HG03060 (cell line): ENCODE results near the gene BSN.

ENCODE experiments used
- ATAC-seq: cut with Tn5 transposase; IDR thresholded peaks from one replicate; pipeline ENCODE4 v1.9.1; 2021; ENCODE audit warnings: low read depth, moderate number of reproducible peaks; ENCODE audit not compliant: unreplicated experiment

Gene BSN, protein sequence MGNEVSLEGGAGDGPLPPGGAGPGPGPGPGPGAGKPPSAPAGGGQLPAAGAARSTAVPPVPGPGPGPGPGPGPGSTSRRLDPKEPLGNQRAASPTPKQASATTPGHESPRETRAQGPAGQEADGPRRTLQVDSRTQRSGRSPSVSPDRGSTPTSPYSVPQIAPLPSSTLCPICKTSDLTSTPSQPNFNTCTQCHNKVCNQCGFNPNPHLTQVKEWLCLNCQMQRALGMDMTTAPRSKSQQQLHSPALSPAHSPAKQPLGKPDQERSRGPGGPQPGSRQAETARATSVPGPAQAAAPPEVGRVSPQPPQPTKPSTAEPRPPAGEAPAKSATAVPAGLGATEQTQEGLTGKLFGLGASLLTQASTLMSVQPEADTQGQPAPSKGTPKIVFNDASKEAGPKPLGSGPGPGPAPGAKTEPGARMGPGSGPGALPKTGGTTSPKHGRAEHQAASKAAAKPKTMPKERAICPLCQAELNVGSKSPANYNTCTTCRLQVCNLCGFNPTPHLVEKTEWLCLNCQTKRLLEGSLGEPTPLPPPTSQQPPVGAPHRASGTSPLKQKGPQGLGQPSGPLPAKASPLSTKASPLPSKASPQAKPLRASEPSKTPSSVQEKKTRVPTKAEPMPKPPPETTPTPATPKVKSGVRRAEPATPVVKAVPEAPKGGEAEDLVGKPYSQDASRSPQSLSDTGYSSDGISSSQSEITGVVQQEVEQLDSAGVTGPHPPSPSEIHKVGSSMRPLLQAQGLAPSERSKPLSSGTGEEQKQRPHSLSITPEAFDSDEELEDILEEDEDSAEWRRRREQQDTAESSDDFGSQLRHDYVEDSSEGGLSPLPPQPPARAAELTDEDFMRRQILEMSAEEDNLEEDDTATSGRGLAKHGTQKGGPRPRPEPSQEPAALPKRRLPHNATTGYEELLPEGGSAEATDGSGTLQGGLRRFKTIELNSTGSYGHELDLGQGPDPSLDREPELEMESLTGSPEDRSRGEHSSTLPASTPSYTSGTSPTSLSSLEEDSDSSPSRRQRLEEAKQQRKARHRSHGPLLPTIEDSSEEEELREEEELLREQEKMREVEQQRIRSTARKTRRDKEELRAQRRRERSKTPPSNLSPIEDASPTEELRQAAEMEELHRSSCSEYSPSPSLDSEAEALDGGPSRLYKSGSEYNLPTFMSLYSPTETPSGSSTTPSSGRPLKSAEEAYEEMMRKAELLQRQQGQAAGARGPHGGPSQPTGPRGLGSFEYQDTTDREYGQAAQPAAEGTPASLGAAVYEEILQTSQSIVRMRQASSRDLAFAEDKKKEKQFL (N-terminal part only)

DNA sequence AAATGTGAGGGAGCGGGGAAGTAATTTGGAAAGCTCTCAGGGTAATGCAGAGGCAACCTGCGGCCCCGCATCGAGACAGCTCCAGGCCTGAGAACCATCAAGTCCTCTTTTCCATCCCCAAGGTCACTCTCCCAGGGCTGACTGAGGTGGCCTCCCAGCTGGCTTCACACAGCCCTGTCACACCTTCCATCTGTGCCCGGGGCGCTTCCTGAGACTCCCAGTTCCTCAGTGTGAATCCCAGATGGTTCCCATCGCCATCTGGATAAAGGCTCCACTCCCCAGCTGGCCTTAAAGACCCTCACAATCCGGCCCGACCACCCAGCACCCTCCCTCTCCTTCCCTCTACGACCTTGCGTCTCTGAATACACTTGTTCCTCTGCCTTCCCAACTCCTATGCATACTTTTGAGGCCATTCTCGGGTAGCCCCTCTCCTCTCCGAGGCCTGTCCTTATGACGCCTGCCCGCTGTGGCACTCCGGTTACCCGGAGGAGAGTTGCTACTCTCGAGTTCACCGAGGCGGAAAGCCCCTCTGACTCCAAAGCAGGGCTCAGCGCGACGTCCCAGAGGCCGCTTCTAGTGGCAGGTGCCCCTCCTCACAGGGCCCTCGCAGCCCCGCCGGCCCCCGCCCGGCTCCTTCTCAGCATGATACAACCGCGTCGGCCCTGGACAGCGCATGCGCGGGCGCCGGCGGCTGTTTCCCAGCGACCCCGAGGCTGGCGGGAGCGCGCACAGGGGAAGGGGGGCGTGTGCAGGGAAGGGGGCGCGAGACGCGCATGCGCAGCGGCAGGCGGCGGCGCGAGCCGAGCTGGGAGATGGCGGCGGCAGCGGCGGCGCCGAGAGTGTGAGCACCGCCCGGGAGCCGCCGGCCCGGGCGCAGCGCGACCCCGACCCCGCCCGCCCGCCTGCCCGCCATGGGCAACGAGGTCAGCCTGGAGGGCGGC is at the start of gene BSN:
TSS of gene BSN (plus strand) at position 786 of the 941 bp plus-strand sequence. CDS start at position 912, 126 bp downstream.
- peak; percentile 61 for ATAC-seq

DNA sequence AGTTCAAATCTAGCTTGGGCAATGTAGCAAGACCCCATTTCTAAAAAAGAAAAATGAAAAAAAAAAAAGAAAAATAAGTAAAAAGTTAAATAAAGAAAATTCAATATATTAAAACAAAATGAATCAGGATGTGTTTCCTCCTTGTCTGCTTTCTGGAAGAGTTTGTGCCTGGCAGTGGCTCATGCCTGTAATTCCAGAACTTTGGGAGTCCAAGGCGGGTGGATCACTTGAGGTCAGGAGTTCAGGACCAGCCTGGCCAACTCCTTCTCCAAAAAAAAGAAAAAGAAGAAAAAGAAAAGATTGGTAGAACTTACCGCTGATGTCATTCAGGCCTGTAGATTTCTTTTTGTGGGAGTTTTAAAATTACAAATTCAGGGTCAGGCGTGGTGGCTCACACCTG is 47.4 kb upstream of the BSN start:
- ATAC-seq, result no peak

DNA sequence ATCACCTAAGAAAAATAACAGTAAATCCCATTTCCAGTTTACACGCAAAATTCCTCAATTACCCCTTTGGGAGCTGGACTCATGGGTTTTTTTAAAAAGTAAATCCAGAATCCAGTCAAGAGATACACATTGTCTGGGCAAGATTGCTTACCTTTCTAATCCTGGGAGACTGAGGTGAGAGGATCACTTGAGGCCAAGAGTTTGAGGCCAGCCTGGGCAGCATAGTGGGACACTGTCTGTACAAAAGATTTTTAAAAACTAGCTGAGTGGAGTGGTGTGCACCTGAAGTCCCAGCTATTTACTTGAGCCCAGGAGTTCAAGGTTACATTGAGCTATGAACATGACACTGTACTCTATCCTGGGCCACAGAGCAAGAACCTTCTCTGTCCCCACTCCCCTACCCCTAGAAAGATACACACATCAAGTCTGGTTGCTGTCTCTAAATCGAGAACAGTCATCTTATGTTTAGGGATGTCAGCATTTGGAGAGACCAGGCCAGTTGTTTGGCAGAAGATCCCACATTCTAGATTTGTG is 45.2 kb upstream of the BSN start:
- ATAC-seq, result no peak

DNA sequence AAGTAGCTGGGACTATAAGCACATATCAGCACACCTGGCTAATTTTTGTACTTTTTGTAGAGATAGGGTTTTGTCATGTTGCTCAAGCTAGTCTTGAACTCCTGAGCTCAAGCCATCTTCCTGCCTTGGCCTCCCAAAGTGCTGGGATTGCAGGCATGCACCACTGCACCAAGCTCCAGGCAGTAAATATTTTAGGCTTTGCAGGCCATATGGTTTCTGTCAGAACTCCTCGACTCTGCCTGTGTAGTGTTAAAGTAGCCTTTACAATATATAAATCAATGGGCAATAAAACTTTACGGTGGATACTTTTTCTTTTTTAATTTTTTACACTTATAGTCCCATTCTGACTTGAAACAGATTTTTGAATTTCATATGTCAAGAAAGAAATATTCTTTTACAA is 42.6 kb upstream of the BSN start:
- no peak for ATAC-seq

DNA sequence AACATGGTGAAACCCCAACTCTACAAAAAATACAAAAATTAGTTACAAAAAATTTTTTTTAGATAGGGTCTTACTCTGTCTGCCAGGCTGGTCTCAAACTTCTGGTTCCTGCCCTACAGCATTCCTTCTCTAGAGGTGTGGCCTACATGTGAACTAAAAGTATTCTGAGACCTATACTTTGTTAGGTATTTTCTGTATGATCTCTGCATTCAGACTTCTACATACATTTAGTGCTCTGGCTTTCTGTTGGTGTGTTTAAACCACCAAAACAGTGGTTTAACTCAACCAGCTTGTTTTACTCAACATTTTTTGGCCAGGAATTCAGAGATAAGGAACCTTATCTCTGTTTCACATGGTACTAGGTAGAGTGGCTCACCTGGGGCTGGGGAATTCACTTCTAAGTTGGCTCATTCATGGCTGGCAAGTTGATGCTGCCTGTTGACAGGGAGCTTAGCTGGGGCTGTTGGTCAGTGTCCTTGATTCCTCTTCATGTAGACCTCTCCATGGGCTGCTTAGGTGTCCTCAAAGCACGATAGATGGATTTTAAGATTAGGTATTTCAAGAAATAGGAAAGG is 41.4 kb upstream of the BSN start:
- no peak for ATAC-seq

DNA sequence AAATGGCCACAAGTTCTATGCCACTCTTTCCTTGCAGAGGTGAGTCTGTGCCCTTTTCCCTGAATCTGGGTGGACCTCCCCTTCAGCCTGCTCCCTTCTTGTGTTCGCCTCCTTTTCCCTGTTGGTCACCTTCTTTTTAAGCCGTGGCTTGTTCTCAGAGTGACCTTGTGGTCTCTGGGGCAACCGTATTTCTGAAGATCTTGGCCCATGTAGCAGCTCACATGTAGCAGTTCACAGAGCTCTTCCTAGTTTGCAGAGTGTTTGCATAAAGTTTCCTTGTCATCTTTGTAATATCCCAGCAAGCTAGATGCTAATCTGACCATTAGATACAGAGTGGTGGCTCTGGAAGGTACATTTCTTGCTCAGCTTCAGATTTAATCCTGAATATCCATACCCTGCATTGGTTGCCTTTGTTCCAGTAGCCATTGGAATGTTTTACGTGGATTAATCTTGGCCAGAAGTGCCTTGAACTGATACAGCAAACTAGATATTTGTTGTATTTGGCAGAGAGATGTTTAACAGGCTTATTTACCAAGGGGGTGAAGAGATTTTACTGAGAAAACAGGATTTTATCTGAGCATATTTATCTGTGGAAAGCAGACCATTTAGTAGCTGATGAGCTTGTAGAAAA is 40.7 kb upstream of the BSN start:
- no peak for ATAC-seq

DNA sequence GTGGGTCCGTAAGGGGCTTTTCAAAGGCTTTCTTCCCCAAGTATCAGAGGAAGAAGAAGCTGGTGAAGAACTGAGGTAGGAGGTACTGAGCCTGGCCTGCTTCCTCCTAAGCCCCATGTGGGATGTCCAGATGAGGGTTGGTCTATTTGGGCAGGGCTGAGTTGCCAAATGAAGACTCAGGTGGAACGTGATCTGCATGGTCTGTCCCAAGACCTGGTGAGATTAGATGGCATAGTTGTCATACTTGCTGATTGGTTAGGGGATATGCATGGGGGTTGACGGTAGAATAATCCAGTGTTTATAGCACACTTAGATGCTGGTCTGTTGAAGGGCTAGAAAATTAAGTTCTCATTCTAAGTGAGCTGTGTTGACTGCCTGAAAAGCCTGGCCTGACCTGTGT is 36.3 kb upstream of the BSN start:
- ATAC-seq, result no peak

DNA sequence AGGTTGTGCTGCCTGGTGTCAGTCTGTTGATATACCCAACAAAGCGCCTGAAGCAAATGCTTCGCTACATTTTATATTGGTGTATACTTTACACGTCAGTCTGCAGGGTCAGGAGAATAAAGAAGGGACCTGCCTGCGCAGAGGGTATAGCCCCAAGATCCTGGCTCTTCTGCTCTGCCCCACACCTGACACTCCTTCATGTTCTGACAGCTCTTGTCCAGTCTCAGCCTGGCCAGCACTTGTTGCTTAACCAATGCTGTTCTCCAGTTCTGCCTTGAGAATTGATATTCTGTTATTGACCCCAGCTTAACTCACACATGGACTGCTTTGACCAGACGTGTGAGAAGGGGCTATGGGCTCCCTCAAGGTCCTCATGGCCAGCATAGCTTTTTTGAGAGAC is 35.8 kb upstream of the BSN start:
- ATAC-seq, result no peak

DNA sequence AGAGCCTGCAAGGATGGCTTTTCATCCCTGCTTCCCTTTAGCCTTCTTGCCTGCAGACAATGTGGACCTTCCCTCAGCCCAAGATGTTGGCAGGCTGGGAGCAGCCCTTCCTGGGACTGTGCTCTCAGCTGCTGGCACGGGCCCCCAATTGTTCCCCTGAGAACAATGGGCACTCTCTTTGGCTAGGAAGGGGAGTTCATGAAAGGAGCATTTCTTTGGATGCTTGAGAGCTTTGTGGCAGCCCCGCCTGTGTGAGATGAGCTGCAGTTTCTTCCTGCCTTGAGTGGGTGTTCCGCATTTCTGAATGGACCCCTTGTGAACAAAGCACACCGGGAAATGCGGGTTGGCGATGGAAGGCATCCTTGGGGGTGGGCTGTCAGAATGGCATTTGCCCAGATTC is 35.0 kb upstream of the BSN start:
- no peak for ATAC-seq

DNA sequence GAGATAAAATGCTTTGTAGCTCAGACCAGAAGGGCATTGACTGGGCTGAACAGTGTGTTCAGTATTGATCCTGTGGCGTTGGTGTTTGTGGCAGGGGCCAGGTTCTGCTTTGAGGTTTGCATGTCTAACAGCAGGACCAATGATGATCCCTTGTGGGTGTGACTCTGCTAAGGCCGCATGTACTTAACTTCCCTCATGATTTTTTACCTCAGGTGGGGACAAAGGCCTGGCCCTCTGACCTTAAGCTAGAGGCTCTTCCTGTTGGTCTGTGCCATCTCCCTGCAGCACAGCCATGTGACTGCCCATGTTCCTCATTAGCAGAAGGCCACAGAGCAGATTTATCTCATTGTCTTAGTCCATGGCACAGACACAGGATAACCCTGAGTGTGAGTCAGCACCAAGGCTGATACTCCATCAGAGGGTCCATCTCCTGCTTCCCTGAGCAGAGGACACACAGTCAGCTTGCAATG is 34.3 kb upstream of the BSN start:
- no peak for ATAC-seq

DNA sequence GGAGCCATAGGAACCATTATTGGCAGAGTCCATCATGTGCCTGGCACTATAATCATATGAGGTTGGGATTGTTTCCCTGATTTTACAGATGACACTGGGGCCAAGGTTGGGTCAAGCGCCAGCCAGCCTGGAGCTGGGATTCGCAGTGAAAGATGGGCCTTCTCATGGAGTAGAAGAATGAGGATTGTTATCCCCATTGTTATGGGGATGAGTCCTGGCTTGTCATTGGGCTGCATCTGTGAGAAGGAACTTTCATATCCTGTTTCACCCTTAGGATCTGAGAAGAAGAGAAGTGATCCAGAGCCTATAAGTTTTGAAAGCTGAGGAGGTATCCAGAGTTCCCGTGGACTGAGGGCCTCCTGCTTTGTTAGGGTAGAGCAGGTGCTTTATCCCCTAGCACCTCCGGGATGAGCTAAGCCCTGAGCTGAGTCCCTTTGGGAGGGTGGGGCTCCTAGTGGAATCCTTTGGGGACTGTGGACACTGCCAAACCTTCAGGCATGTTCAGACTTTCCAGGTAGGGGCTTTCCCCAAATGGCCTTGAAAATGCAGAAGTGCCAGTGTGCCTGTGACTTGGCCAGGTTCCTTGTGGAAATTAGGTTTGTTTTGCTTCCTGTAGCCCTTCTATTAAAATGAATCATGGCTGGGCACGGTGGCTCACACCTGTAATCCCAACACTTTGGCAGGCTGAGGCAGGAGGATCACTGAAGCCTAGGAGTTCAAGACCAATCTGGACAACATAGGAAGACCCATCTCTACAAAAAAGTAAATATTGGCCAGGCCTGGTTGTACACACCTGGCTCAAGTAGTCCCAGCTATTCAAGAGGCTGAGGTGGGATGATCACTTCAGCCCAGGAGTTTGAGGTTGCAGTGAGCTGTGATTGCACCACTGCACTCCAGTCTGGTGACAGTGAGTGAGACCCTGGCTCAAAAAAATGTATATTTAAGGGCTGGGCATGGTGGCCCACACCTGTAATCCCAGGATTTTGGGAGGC is 30.2 kb upstream of the BSN start:
- no peak for ATAC-seq

DNA sequence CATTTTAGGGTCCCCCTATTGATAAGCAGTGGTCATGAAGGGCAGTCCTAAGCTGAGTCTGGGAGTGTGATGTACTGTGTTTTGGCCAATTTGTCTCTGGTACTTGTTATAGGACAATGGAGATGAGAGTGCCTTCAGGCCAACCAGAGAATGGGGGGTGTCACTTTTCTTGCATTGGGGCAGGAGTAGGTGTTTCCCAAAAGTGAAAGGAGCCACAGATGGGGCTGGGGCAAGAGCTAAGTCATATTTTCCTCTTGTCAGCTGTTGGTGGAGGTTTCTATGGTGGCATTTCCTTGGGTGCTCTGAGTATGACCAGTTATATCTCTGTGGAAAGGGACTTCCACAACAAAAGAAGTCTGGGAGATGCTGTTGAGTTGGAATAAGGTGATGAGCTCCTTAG is 24.7 kb upstream of the BSN start:
- no peak for ATAC-seq

DNA sequence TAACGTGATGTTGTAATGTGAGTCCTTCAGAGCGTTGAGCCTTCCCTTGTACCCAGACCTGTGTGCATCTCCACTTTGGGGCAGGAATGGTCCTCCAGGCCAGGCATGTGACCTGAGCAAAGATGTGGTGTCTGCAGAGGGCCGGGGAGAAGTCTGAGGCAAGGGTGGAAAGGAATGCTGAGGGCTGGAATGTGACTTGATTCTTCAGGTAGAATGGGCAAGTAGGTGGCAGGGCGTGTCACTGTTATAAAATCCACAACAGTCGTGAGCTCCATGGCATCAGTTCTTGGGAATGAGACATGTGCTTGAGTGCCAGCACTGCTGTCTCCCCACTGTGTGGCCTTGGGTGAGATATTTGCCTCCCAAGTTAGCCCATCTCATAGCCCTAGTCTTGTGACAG is 24.0 kb upstream of the BSN start:
- ATAC-seq, result no peak

DNA sequence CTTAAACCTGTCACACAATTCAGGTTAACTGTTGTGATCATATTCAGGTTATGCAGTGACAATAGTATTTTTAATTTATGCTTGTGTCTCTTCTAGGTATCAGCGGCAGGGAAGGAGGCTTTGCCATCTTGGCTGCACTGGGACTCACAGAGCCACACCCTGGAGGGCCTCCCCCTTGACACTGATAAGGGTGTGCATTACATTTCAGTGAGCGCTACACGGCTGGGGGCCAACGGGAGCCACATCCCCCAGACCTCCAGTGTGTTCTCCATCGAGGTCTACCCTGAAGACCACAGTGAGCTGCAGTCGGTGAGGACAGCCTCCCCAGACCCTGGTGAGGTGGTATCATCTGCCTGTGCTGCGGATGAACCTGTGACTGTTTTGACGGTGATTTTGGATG is 23.6 kb upstream of the BSN start:
- ATAC-seq, result no peak

DNA sequence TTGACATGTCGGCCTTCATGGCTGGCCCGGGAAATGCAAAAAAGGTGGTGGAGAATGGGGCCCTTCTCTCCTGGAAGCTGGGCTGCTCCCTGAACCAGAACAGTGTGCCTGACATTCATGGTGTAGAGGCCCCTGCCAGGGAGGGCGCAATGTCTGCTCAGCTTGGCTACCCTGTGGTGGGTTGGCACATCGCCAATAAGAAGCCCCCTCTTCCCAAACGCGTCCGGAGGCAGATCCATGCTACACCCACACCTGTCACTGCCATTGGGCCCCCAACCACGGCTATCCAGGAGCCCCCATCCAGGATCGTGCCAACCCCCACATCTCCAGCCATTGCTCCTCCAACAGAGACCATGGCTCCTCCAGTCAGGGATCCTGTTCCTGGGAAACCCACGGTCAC is 23.1 kb upstream of the BSN start:
- ATAC-seq, result no peak

DNA sequence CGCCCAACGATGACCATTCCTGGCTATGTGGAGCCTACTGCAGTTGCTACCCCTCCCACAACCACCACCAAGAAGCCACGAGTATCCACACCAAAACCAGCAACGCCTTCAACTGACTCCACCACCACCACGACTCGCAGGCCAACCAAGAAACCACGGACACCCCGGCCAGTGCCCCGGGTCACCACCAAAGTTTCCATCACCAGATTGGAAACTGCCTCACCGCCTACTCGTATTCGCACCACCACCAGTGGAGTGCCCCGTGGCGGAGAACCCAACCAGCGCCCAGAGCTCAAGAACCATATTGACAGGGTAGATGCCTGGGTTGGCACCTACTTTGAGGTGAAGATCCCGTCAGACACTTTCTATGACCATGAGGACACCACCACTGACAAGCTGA is 22.6 kb upstream of the BSN start:
- no peak for ATAC-seq

DNA sequence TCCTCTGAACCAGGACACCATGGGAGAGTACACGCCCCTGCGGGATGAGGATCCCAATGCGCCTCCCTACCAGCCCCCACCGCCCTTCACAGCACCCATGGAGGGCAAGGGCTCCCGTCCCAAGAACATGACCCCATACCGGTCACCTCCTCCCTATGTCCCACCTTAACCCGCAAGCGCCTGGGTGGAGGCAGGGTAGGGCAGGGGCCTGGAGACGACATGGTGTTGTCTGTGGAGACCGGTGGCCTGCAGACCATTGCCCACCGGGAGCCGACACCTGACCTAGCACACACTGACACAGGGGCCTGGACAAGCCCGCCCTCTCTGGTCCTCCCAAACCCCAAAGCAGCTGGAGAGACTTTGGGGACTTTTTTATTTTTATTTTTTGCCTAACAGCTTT is 21.2 kb upstream of the BSN start:
- ATAC-seq, result no peak
